IPS-NIHi11 (cell line): Measurements from ENCODE around the gene DDC.
"Not testable (repeated sequence)": the region's sequence is repeated elsewhere in the genome, so short reads cannot be mapped to it uniquely, and the experiment has no call there.

Experiments
- DNase-seq: peaks from one replicate; pipeline ENCODE4 v3.0.0; 2012; ENCODE audit warnings: mixed read lengths, low spot score

The DDC gene

GRCh38 chr7:50555594-50556140, 9.5 kb downstream of the DDC start:
- no peak for DNase-seq

DNA sequence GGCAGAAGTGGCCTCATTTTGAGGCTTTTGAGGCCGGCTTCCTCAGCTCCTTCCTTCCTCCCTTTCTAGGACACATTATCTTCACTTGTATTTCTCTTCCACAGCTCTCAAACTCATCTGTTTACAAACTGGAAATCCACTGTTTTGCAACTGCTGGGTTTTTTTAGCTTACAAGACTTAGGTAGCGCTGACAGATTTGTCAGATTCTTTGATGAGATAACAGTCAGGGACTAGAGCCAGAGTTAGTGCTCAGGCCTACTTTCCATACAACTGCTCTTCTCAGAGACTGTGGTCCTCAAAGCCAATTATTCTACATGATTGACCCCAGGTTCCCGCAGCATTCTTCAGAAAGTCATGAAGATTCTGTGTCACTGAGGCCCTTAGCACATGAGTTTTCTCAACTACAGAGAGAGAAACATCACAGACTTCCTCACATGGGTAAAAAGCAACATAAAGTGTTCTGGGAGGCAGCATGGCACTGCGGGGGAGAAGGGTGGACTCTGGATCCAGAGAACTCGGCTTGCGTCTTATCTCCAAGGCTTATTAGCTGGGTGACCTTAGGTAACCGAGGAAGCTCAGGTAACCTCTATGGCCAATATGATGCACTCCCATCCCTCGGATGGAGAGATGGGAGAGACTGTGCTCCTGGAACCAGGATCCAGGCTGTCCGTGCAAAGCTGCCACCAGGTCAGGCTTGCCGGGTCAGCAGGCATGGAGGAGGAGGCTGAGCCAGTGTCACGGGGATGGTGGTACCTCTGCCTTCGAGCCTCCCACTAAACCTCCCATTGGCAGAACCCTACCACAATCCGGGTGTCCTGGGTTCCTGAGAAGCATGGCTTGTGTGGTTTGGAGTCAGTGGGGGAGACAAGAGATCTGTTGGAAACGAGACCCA, 10.5 kb downstream of the DDC start:
- DNase-seq = no peak

GRCh38 chr7:50553973-50554372, 11.2 kb downstream of the DDC start:
- no peak for DNase-seq

DNA sequence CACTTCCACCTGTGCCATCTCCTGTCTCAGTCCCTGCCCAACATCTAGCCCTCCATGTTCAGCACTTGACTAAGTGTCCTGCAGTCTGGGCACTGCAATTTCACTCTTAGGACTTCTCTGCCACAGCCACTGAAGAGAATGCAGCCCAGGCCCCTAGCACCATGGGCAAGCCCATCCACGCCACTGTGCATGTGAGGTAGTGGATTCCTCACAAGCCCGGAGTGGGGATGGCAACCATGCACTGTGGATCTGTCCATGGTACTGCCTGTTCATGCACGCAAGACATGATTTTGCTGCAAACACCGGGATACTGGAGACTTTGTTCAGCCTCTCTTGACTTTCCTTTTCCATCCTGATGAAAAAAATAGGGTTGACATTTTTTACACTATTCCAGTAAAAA, 12.3 kb downstream of the DDC start:
- peak; percentile 55 for DNase-seq

- DNase-seq = no peak
Observed at GRCh38 chr7:50552139-50552538, 13.1 kb downstream of the DDC start.

GRCh38 chr7:50545613-50546012, 19.6 kb downstream of the DDC start:
- DNase-seq = not testable (repeated sequence)

DNA sequence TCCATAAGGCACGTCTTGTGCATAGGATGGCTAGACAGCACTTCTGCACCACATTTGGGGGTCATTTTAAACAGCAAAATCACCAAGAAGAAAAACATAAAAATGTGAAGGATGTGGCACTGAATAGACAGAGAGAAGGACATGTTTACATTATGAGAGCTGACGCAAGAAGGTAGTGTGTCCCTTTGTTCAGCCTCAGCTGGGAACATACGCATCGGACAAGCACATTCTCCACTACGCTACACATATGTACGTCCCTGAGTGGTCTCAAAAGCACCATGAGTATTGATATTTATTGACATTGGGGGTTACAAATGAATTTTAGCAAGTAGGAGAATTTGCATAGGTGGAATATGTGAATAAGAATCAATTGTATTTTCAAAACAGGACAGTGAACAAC, 20.2 kb downstream of the DDC start:
- no peak for DNase-seq

GRCh38 chr7:50543776-50544442, 21.3 kb downstream of the DDC start:
- DNase-seq = no peak

GRCh38 chr7:50542132-50542531, 23.1 kb downstream of the DDC start:
- DNase-seq = no peak

GRCh38 chr7:50540785-50541579, 24.2 kb downstream of the DDC start:
- no peak for DNase-seq

DNA sequence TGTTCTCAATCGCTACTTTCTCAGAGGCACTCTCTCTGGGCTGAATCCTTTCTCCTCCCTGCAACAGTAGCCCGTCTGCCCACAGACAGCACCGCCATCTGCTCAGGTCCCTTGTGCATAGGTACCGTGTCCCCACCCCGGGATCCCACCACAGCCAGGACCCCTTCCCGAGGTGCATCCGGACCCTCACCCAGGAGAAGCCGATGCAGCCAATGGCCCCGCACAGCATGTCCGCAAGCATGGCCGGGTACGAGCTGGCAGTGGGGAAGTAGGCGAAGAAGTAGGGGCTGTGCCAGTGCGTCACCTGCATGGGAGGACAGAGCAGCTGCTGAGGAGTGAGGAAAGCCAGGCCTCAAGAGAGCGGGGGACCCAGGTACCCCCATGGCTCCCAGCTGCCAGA, 25.5 kb downstream of the DDC start:
- DNase-seq = no peak

- DNase-seq = no peak
Observed at GRCh38 chr7:50538478-50538877, 26.7 kb downstream of the DDC start.

GRCh38 chr7:50537417-50537816, 27.8 kb downstream of the DDC start:
- no peak for DNase-seq

- DNase-seq = not testable (repeated sequence)
Observed at GRCh38 chr7:50535291-50535711, 29.9 kb downstream of the DDC start.

GRCh38 chr7:50534690-50535290, 30.4 kb downstream of the DDC start:
- DNase-seq = no peak

DNA sequence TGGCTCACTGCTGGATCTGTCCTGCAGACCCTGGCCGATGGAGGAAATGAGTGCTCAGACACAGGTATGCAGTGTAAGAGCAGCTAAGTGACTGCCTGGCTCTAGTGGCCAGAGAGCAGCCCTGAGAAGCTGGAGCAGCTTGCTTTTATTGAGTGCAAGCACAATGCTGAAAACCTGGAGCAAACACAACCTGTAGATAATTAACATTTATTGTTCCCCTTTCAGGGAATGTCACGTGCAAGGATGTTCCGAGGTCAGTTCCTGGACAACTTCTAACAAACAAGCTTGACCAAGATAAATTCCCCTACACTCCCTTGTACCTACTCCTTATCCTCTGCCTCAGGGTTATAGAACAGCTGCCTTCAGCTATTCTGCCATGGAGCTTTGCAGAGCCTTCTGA, 31.3 kb downstream of the DDC start:
- no peak for DNase-seq

DNA sequence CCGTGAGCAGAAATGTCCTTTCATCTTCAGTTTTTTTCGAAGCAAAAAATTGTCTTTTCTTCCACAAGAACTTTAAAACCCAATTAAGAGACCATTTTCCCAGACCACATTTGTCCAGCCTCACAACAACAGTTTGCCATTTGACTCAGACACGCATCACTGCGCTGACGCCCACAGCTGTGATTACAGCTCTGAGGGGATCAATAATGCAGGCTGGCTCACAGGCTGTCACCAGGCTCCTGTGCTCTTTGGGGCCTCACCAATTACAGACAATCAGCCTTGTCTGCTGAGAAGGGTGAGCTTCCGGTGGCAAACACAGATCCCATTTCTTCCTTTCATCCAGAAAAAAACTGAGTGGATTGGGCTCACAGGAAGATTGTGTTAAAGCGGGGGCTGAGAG, 33.3 kb downstream of the DDC start:
- no peak for DNase-seq

GRCh38 chr7:50531401-50531911, 33.7 kb downstream of the DDC start:
- DNase-seq = no peak

- DNase-seq = no peak
Observed at GRCh38 chr7:50530766-50531165, 34.4 kb downstream of the DDC start.

GRCh38 chr7:50529093-50529862, 35.9 kb downstream of the DDC start:
- no peak for DNase-seq
